ENCODE measurements around the gene THEM5. TPM values are rescaled to one million over a fixed set of nuclear protein-coding genes. Genes with fewer than 3 reads are reported as not detected.
"Not testable (repeated sequence)": the region's sequence is repeated elsewhere in the genome, so short reads cannot be mapped to it uniquely, and the experiment has no call there.

Gene THEM5
- not detected in 2 replicates for total RNA-seq (2014; rRNA removed; shearing (Covaris generic))

- Histone ChIP-seq H3K4me3 (ENCODE audit: insufficient read depth, low read depth, low read length) (no peak within 1 kb of the TSS), H3K27me3 (ENCODE audit: control insufficient read depth, insufficient read depth, low read length) (peaks cover 9% of the 10 kb centered on the region), H3K36me3 (replicated peaks; ENCODE audit: control insufficient read depth, insufficient read depth, low read length) (no peaks in the 10 kb centered on the region)
- peak; percentile 38 for DNase-seq
These were observed at the start of gene THEM5 for GRCh38 chr1:151853411-151853943. Gene THEM5, minus strand, starts transcription at chr1:151853712. Its CDS starts 147 bp downstream, at chr1:151853565.

GRCh38 chr1:151902858-151903257, 49.3 kb upstream of the THEM5 start:
- peaks cover 1% of the 10 kb centered on the region; the same call in 1 of the 2 replicates for H3K36me3 ChIP-seq (replicated peaks; ENCODE audit: control insufficient read depth, insufficient read depth, low read length)
- no peaks in the 10 kb centered on the region for H3K27me3 ChIP-seq (ENCODE audit: control insufficient read depth, insufficient read depth, low read length)
- H3K4me3 ChIP-seq (ENCODE audit: insufficient read depth, low read depth, low read length) = no peak overlapping the region
- DNase-seq = no peak

GRCh38 chr1:151900804-151901203, 47.3 kb upstream of the THEM5 start:
- DNase-seq; H3K4me3 ChIP-seq (ENCODE audit: insufficient read depth, low read depth, low read length): not testable (repeated sequence)

GRCh38 chr1:151898519-151898991, 45.0 kb upstream of the THEM5 start:
- no peak overlapping the region for H3K4me3 ChIP-seq (ENCODE audit: insufficient read depth, low read depth, low read length)
- no peak for DNase-seq
- H3K36me3 ChIP-seq (replicated peaks; ENCODE audit: control insufficient read depth, insufficient read depth, low read length) = peaks cover 3% of the 10 kb centered on the region; the same call in 1 of the 2 replicates
- no peaks in the 10 kb centered on the region for H3K27me3 ChIP-seq (ENCODE audit: control insufficient read depth, insufficient read depth, low read length)

More at GRCh38 chr1:151900804-151901203, 47.3 kb upstream of the THEM5 start:
- H3K36me3 ChIP-seq (replicated peaks; ENCODE audit: control insufficient read depth, insufficient read depth, low read length); H3K27me3 ChIP-seq (ENCODE audit: control insufficient read depth, insufficient read depth, low read length): not testable (repeated sequence)

GRCh38 chr1:151897991-151898431, 44.5 kb upstream of the THEM5 start:
- peaks cover 6% of the 10 kb centered on the region; the same call in 1 of the 2 replicates for H3K36me3 ChIP-seq (replicated peaks; ENCODE audit: control insufficient read depth, insufficient read depth, low read length)
- H3K27me3 ChIP-seq (ENCODE audit: control insufficient read depth, insufficient read depth, low read length) = no peaks in the 10 kb centered on the region
- no peak for DNase-seq
- H3K4me3 ChIP-seq (ENCODE audit: insufficient read depth, low read depth, low read length) = no peak overlapping the region

GRCh38 chr1:151893176-151893924, 39.8 kb upstream of the THEM5 start:
- DNase-seq = no peak
- no peaks in the 10 kb centered on the region for H3K27me3 ChIP-seq (ENCODE audit: control insufficient read depth, insufficient read depth, low read length)
- H3K36me3 ChIP-seq (replicated peaks; ENCODE audit: control insufficient read depth, insufficient read depth, low read length) = peaks cover 6% of the 10 kb centered on the region; the same call in 1 of the 2 replicates
- no peak overlapping the region for H3K4me3 ChIP-seq (ENCODE audit: insufficient read depth, low read depth, low read length)

- Histone ChIP-seq H3K36me3 (replicated peaks; ENCODE audit: control insufficient read depth, insufficient read depth, low read length) (peaks cover 6% of the 10 kb centered on the region; the same call in 1 of the 2 replicates), H3K27me3 (ENCODE audit: control insufficient read depth, insufficient read depth, low read length) (no peaks in the 10 kb centered on the region), H3K4me3 (ENCODE audit: insufficient read depth, low read depth, low read length) (no peak overlapping the region)
- DNase-seq = no peak
These were observed 38.7 kb upstream of the THEM5 start for GRCh38 chr1:151892190-151892589.

GRCh38 chr1:151891512-151891911, 38.0 kb upstream of the THEM5 start:
- no peak for DNase-seq
- Histone ChIP-seq H3K36me3 (replicated peaks; ENCODE audit: control insufficient read depth, insufficient read depth, low read length) (peaks cover 6% of the 10 kb centered on the region; the same call in 1 of the 2 replicates), H3K4me3 (ENCODE audit: insufficient read depth, low read depth, low read length) (no peak overlapping the region), H3K27me3 (ENCODE audit: control insufficient read depth, insufficient read depth, low read length) (no peaks in the 10 kb centered on the region)

GRCh38 chr1:151888972-151889570, 35.6 kb upstream of the THEM5 start:
- Histone ChIP-seq H3K36me3 (replicated peaks; ENCODE audit: control insufficient read depth, insufficient read depth, low read length) (peaks cover 3% of the 10 kb centered on the region; the same call in 1 of the 2 replicates), H3K27me3 (ENCODE audit: control insufficient read depth, insufficient read depth, low read length) (no peaks in the 10 kb centered on the region)
- DNase-seq = no peak

GRCh38 chr1:151887028-151887427, 33.5 kb upstream of the THEM5 start:
- DNase-seq = no peak
- Histone ChIP-seq H3K27me3 (ENCODE audit: control insufficient read depth, insufficient read depth, low read length) (no peaks in the 10 kb centered on the region), H3K4me3 (ENCODE audit: insufficient read depth, low read depth, low read length) (no peak overlapping the region), H3K36me3 (replicated peaks; ENCODE audit: control insufficient read depth, insufficient read depth, low read length) (no peaks in the 10 kb centered on the region; the same call in 1 of the 2 replicates)

More at GRCh38 chr1:151888972-151889570, 35.6 kb upstream of the THEM5 start:
- no peak overlapping the region for H3K4me3 ChIP-seq (ENCODE audit: insufficient read depth, low read depth, low read length)

- Histone ChIP-seq H3K27me3 (ENCODE audit: control insufficient read depth, insufficient read depth, low read length) (no peaks in the 10 kb centered on the region), H3K4me3 (ENCODE audit: insufficient read depth, low read depth, low read length) (no peak overlapping the region), H3K36me3 (replicated peaks; ENCODE audit: control insufficient read depth, insufficient read depth, low read length) (no peaks in the 10 kb centered on the region; the same call in 1 of the 2 replicates)
- DNase-seq = no peak
These were observed 32.0 kb upstream of the THEM5 start for GRCh38 chr1:151885479-151885878.

GRCh38 chr1:151884879-151885278, 31.4 kb upstream of the THEM5 start:
- not testable (repeated sequence) for H3K4me3 ChIP-seq (ENCODE audit: insufficient read depth, low read depth, low read length); DNase-seq; H3K36me3 ChIP-seq (replicated peaks; ENCODE audit: control insufficient read depth, insufficient read depth, low read length); H3K27me3 ChIP-seq (ENCODE audit: control insufficient read depth, insufficient read depth, low read length)

- H3K4me3 ChIP-seq (ENCODE audit: insufficient read depth, low read depth, low read length); H3K27me3 ChIP-seq (ENCODE audit: control insufficient read depth, insufficient read depth, low read length); DNase-seq; H3K36me3 ChIP-seq (replicated peaks; ENCODE audit: control insufficient read depth, insufficient read depth, low read length): not testable (repeated sequence)
These were observed 30.9 kb upstream of the THEM5 start for GRCh38 chr1:151884445-151884844.

GRCh38 chr1:151883898-151884297, 30.4 kb upstream of the THEM5 start:
- not testable (repeated sequence) for H3K36me3 ChIP-seq (replicated peaks; ENCODE audit: control insufficient read depth, insufficient read depth, low read length); DNase-seq; H3K27me3 ChIP-seq (ENCODE audit: control insufficient read depth, insufficient read depth, low read length); H3K4me3 ChIP-seq (ENCODE audit: insufficient read depth, low read depth, low read length)

All from H7 (cell line).